Aortic smooth muscle cell (primary cell): ENCODE results near the gene RASL10A. TPM values are rescaled to one million over a fixed set of nuclear protein-coding genes. Genes with fewer than 3 reads are reported as not detected.

Source experiments
- total RNA-seq: library from RNA; depleted of rRNA; stranded (reverse); fragments of >200 nt; gene quantifications from 2 replicates; pipeline ENCODE4 v1.2.3, GENCODE V29; 2014

Gene RASL10A, protein sequence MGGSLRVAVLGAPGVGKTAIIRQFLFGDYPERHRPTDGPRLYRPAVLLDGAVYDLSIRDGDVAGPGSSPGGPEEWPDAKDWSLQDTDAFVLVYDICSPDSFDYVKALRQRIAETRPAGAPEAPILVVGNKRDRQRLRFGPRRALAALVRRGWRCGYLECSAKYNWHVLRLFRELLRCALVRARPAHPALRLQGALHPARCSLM
- total RNA-seq = 0.25 TPM in 1 of 2 replicates, not detected in the other

DNA sequence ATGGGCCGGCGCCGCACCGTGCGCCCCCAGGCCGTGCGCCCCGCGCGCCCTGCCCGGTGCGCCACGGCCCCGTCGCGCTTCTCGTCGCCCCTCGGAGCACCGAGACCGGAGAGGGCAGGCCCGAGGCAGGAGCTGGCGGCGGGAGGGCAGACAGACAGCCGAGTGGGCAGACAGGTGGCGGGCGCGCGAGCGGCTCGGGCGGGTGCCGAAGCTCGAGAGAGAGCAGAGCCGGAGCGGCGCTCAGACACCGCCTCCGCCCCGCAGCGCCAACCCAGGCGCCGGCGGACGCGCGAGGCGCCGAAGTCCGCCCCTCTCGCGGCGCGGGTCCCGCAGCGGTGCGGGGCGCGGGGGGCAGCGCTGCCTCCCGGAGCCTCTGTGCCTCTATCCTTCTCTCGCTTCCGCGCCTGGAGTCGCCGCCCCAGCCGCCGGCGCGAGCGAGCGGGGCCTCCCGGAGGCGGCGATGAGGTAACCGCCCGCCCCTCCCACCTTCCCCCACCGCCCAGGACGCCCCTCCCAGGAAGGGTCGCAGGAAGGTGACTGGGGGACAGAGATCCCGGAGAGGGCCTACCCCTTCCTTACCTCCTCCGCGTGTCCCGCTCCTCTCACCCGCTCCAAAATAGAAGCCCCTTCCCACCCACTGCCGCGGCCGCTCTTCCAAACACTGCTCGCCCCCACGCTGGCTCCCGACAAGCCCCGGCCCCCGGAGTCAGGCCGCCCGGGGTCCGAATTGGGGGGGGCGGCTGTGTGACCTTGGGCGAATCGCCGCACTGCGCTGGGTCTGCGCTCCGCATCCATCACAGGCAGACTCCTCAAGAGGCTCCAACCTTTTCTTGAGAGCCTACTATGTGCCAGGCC, at the start of gene RASL10A:
RASL10A (minus strand) TSS at position 412 of the 855 bp plus-strand sequence. CDS start 451 bp downstream, outside the sequence.

GRCh38 chr22:29306175-29306834, 9.2 kb downstream of the RASL10A start, which contains the start of gene GAS2L1:
Gene GAS2L1 (plus strand): TSS chr22:29306650. CDS start chr22:29308106, 1,456 bp downstream.

GRCh38 chr22:29267858-29268510, 47.5 kb downstream of the RASL10A start, which contains the start of the genes EWSR1 and RHBDD3:
Gene EWSR1 (plus strand): TSS chr22:29268268. CDS start chr22:29268337, 69 bp downstream.
Gene RHBDD3 (minus strand): TSS chr22:29267981. CDS start chr22:29265626, 2,355 bp downstream.

Other genes starting within 250 kb of the RASL10A start
- 1.1 and 1.3 TPM in 2 replicates for gene KREMEN1, start 242.7 kb downstream of the RASL10A start, total RNA-seq
- not detected in 2 replicates for gene EMID1, start 109.8 kb downstream of the RASL10A start, total RNA-seq
- gene RHBDD3, start 47.7 kb downstream of the RASL10A start, total RNA-seq = 14.8 and 18.4 TPM in 2 replicates
- 136 and 166 TPM in 2 replicates for gene EWSR1, start 47.4 kb downstream of the RASL10A start, total RNA-seq
- 10.1 and 10.8 TPM in 2 replicates for gene GAS2L1, start 9.0 kb downstream of the RASL10A start, total RNA-seq
- 64.5 and 79.1 TPM in 2 replicates for gene AP1B1, start 72.9 kb upstream of the RASL10A start, total RNA-seq
- not detected in 2 replicates for gene RFPL1, start 122.9 kb upstream of the RASL10A start, total RNA-seq
- gene NEFH, start 164.5 kb upstream of the RASL10A start, total RNA-seq = 0.25 and 0.26 TPM in 2 replicates
- gene THOC5, start 238.1 kb upstream of the RASL10A start, total RNA-seq = 29.0 and 37.3 TPM in 2 replicates